ENCODE measurements around the gene EEIG2.

EEIG2 gene

GRCh38 chr1:108601708-108602410 lies 42.0 kb downstream of the EEIG2 start:
- TF ChIP-seq EGR1 (IDR thresholded peaks at IDR 0.05): no peak
- TF ChIP-seq RAD21 (IDR thresholded peaks at IDR 0.05; ENCODE audit: low read depth): no peak

- TF ChIP-seq TCF12 (IDR thresholded peaks at IDR 0.05; ENCODE audit: low read depth): no peak
Measured at GRCh38 chr1:108605633-108606032, 45.7 kb downstream of the EEIG2 start.

GRCh38 chr1:108606478-108606877 lies 46.6 kb downstream of the EEIG2 start:
- no peak for TF ChIP-seq TAF1 (IDR thresholded peaks at IDR 0.05; ENCODE audit: low read depth)
- TF ChIP-seq NFIC (IDR thresholded peaks at IDR 0.05): no peak
- no peak for TF ChIP-seq TCF12 (IDR thresholded peaks at IDR 0.05; ENCODE audit: low read depth)
- no peak for TF ChIP-seq YY1 (IDR thresholded peaks at IDR 0.05; ENCODE audit: low read depth)
- TF ChIP-seq FOXM1 (IDR thresholded peaks at IDR 0.05; ENCODE audit: borderline replicate concordance, low read depth): no peak
- no peak for TF ChIP-seq ZBTB7A (IDR thresholded peaks at IDR 0.05; ENCODE audit: low read depth)
- TF ChIP-seq EP300 (IDR thresholded peaks at IDR 0.05; ENCODE audit: borderline replicate concordance): no peak
- TF ChIP-seq EGR1 (IDR thresholded peaks at IDR 0.05): no peak
- no peak for TF ChIP-seq RAD21 (IDR thresholded peaks at IDR 0.05; ENCODE audit: low read depth)
- no peak for TF ChIP-seq CREB1 (IDR thresholded peaks at IDR 0.05; ENCODE audit: low read depth)
- no peak for TF ChIP-seq REST (IDR thresholded peaks at IDR 0.05; ENCODE audit: low read depth)
- no peak for TF ChIP-seq USF1 (IDR thresholded peaks at IDR 0.05)
- no peak for TF ChIP-seq MAX (IDR thresholded peaks at IDR 0.05)
- no peak for TF ChIP-seq TEAD4 (IDR thresholded peaks at IDR 0.05)

GRCh38 chr1:108609483-108610049 lies 49.7 kb downstream of the EEIG2 start:
- no peak for TF ChIP-seq TAF1 (IDR thresholded peaks at IDR 0.05; ENCODE audit: low read depth)
- TF ChIP-seq CEBPB (IDR thresholded peaks at IDR 0.05): no peak
- TF ChIP-seq USF1 (IDR thresholded peaks at IDR 0.05): peak; percentile 25; the same call in 1 of the 2 replicates
